GM12878 (cell line): ENCODE measurements around the gene IL16. TPM values are rescaled to one million over a fixed set of nuclear protein-coding genes. Genes with fewer than 3 reads are reported as not detected.
A peak's percentile ranks its signal among the peaks of the same experiment; 100 is the strongest.

ENCODE experiments used
- ATAC-seq: fragments of 200-7000 bp; cut with Tn5 transposase; 3 replicates; pipeline ENCODE4 v1.9.1; 2020; ENCODE audit warnings: mild to moderate bottlenecking, moderate library complexity
- BruUV-seq: library from RNA; stranded (reverse); fragments of 400-500 nt; replicated peaks from 2 replicates; lab custom pipeline; 2021; lab: Mats Ljungman, UMichigan
- CTCF ChIA-PET: fragments of 300-600 bp; sonication (Branson Sonifier 250); formaldehyde crosslinking; extraction: SDS; loops from one replicate; lab custom pipeline; 2021; ENCODE audit warnings: inconsistent platforms; lab: Yijun Ruan, JAX
- POLR2A ChIA-PET: fragments of 350-600 bp; formaldehyde crosslinking; extraction: SDS; loops from one replicate; lab custom pipeline; 2021; ENCODE audit warnings: inconsistent platforms; lab: Charles Lee
- RAD21 ChIA-PET: fragments of 300-600 bp; sonication (Branson Sonifier 250); formaldehyde crosslinking; loops from one replicate; lab custom pipeline; 2023; ENCODE audit warnings: antibody characterized with exemption; ENCODE audit not compliant: unreplicated experiment; lab: Charles Lee
- SMC1A ChIA-PET: fragments of 300-600 bp; sonication (Branson Sonifier 250); formaldehyde crosslinking; loops from one replicate; lab custom pipeline; 2023; ENCODE audit not compliant: unreplicated experiment, uncharacterized antibody; lab: Charles Lee
- DNase-seq: peaks from one replicate; pipeline ENCODE4 v3.0.0-alpha.2; 2011; ENCODE audit warnings: low read depth, low spot score
- FAIRE-seq: peaks from 3 replicates; lab custom pipeline; 2011; peaks lifted over from hg19 to GRCh38; lab: Jason Lieb, UNC
- H2AFZ ChIP-seq: 2 replicates; pipeline ENCODE4 v1.6.0; 2011; ENCODE audit warnings: low read depth, low read length, control low read depth; ENCODE audit not compliant: control insufficient read depth
- H3K27ac ChIP-seq: 2 replicates; pipeline ENCODE4 v1.5.1; 2011; ENCODE audit warnings: control low read depth; ENCODE audit not compliant: control insufficient read depth, insufficient read depth
- H3K27me3 ChIP-seq, 2 experiments: replicated peaks in 1 of 2; 2 replicates each; pipeline versions ENCODE4 v1.6.0 to v1.6.1; 2011; ENCODE audit warnings: low read length in 1 of 2; ENCODE audit not compliant: control insufficient read depth in 2 of 2, insufficient read depth in 2 of 2
- H3K36me3 ChIP-seq, 2 experiments: 2 replicates each; pipeline ENCODE4 v1.5.1; 2011; ENCODE audit warnings: low read length in 1 of 2; ENCODE audit not compliant: control insufficient read depth in 2 of 2, insufficient read depth in 2 of 2
- H3K4me1 ChIP-seq: 2 replicates; pipeline ENCODE4 v1.6.1; 2011; ENCODE audit warnings: mild to moderate bottlenecking, low read length, moderate library complexity, mixed read lengths; ENCODE audit not compliant: control insufficient read depth, insufficient read depth
- H3K4me2 ChIP-seq: 2 replicates; pipeline ENCODE4 v1.6.0; 2011; ENCODE audit warnings: control low read depth; ENCODE audit not compliant: control insufficient read depth, insufficient read depth
- H3K4me3 ChIP-seq: fragments of 200-600 bp; sonication (generic); 2 replicates; pipeline ENCODE4 v1.5.1; 2016
- H3K79me2 ChIP-seq: 2 replicates; pipeline ENCODE4 v1.6.0; 2011; ENCODE audit warnings: low read length; ENCODE audit not compliant: control insufficient read depth, insufficient read depth
- H3K9ac ChIP-seq: 2 replicates; pipeline ENCODE4 v1.8.0; 2011; ENCODE audit warnings: low read length, control low read depth, mixed read lengths; ENCODE audit not compliant: control insufficient read depth, insufficient read depth
- H3K9me3 ChIP-seq: replicated peaks from 3 replicates; pipeline ENCODE4 v1.5.1; 2011; ENCODE audit warnings: mild to moderate bottlenecking, low read length; ENCODE audit not compliant: control insufficient read depth, insufficient read depth
- H4K20me1 ChIP-seq: 2 replicates; pipeline ENCODE4 v1.6.0; 2011; ENCODE audit not compliant: control insufficient read depth, insufficient read depth
- BCLAF1 ChIP-seq: fragments of 450-650 bp; IDR thresholded peaks from 2 replicates; pipeline ENCODE4 v1.6.1; 2017; ENCODE audit warnings: antibody characterized with exemption, mild to moderate bottlenecking, moderate library complexity
- BHLHE40 ChIP-seq, 2 experiments: fragments of 450-650 bp in 1 of 2; IDR thresholded peaks; 2 replicates each; pipeline ENCODE4 v1.6.1; 2011 to 2017; ENCODE audit warnings: low read depth in 2 of 2, borderline replicate concordance in 1 of 2, improper control_type of control experiment in 1 of 2, low read length in 1 of 2, mild to moderate bottlenecking in 1 of 2
- CHD2 ChIP-seq: IDR thresholded peaks from 2 replicates; pipeline ENCODE4 v1.6.1; 2011; ENCODE audit warnings: low read depth, low read length, improper control_type of control experiment, borderline replicate concordance
- CREB1 ChIP-seq: IDR thresholded peaks from 2 replicates; pipeline ENCODE4 v1.6.1; 2012; ENCODE audit warnings: low read depth, mild to moderate bottlenecking, inconsistent platforms
- NFIC ChIP-seq: IDR thresholded peaks from 2 replicates; pipeline ENCODE4 v1.6.1; 2012; ENCODE audit warnings: low read depth, mild to moderate bottlenecking, inconsistent platforms, low read length, moderate library complexity
- SKIL ChIP-seq: fragments of 450-650 bp; IDR thresholded peaks from 2 replicates; pipeline ENCODE4 v1.6.1; 2017; ENCODE audit warnings: mild to moderate bottlenecking, low read depth, inconsistent platforms; ENCODE audit not compliant: poor library complexity, severe bottlenecking
- TBL1XR1 ChIP-seq: IDR thresholded peaks from 2 replicates; pipeline ENCODE4 v1.6.1; 2012; ENCODE audit warnings: low read depth, low read length, improper control_type of control experiment
- WGBS: methylation state at CpG from one replicate; pipeline ENCODE4 v1.1.6; 2016; ENCODE audit warnings: low lambda C conversion rate; ENCODE audit not compliant: insufficient replicate concordance, insufficient coverage; ENCODE audit errors: missing lambda C conversion rate; 5-methylcytosine and 5-hydroxymethylcytosine counted together
- in situ Hi-C: fragments of 300-500 bp; cut with MboI; formaldehyde crosslinking; loops from 9 replicates; pipeline ENCODE4 v1.14.3; 2018; ENCODE audit warnings: mixed read lengths
- intact Hi-C: fragments of 100-400 bp; cut with micrococcal nuclease; formaldehyde crosslinking; loops from one replicate; pipeline ENCODE4 v1.14.2; 2022; ENCODE audit not compliant: unreplicated experiment
- polyA plus RNA-seq, 11 experiments: library from polyadenylated mRNA; depleted of rRNA in 4 of 11; unstranded in 6 of 11; stranded (reverse) in 5 of 11; fragments of >200 nt; fragmentation: Nextera tagmentation in 4 of 11; fragmentation: Illumina TruSeq in 1 of 11; extraction: Ambion mirVana in 4 of 11; extraction: Trizol in 1 of 11; gene quantifications; 1 replicate in 1 of 11; 2 replicates in 10 of 11; pipeline versions ENCODE4 v1.2.1 to v1.2.3, GENCODE V29; 2011 to 2016; ENCODE audit warnings: inconsistent platforms in 2 of 11, missing spikeins in 2 of 11, low read depth in 1 of 11
- total RNA-seq, 4 experiments: library from RNA; depleted of rRNA in 3 of 4; stranded (reverse); fragments of >200 nt in 3 of 4; fragmentation: Illumina TruSeq in 1 of 4; extraction: Trizol in 1 of 4; gene quantifications; 2 replicates each; pipeline versions ENCODE4 v1.2.1 to v1.2.3, GENCODE V29; 2013 to 2021
- TF ChIP-seq, protein P1 (sequence below): fragments of 450-650 bp; IDR thresholded peaks from 2 replicates; pipeline ENCODE4 v1.6.1; 2017; ENCODE audit warnings: mild to moderate bottlenecking

The IL16 gene
- total and polyA plus RNA-seq, 10 of the 15 experiments (the other 5 are each of a cell fraction or from before 2014, with no cell fraction given): 21.7 to 206 (median 44.5) TPM

- peak in 1 of 2 experiments; percentile 36; a peak in 1 of 4 replicates for TF ChIP-seq BHLHE40 (IDR thresholded peaks at IDR 0.05; ENCODE audit: borderline replicate concordance in 1 of 2, low read depth in 2 of 2, low read length in 1 of 2)
Observed at GRCh38 chr15:81268881-81269601, 72.4 kb downstream of the IL16 start (continued).

GRCh38 chr15:81270188-81270587, 73.5 kb downstream of the IL16 start:
- H2AFZ ChIP-seq: no peak overlapping the region
- TF ChIP-seq, protein P1, sequence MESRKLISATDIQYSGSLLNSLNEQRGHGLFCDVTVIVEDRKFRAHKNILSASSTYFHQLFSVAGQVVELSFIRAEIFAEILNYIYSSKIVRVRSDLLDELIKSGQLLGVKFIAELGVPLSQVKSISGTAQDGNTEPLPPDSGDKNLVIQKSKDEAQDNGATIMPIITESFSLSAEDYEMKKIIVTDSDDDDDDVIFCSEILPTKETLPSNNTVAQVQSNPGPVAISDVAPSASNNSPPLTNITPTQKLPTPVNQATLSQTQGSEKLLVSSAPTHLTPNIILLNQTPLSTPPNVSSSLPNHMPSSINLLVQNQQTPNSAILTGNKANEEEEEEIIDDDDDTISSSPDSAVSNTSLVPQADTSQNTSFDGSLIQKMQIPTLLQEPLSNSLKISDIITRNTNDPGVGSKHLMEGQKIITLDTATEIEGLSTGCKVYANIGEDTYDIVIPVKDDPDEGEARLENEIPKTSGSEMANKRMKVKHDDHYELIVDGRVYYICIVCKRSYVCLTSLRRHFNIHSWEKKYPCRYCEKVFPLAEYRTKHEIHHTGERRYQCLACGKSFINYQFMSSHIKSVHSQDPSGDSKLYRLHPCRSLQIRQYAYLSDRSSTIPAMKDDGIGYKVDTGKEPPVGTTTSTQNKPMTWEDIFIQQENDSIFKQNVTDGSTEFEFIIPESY: no peak
- TF ChIP-seq BCLAF1: no peak
- TF ChIP-seq CHD2: no peak
- TF ChIP-seq CREB1: no peak
- TF ChIP-seq SKIL: no peak
- TF ChIP-seq NFIC: no peak
- no peak for TF ChIP-seq TBL1XR1
- no peaks in the 10 kb centered on the region for H3K36me3 ChIP-seq
- H3K27me3 ChIP-seq: no peaks in the 10 kb centered on the region
- RAD21 ChIA-PET: interaction anchor here (1.6 kb wide), 1 partner anchor 129 kb away, joined by 4 read pairs; no protein-coding TSS in a partner anchor
- in situ Hi-C loops (no loop called here), intact Hi-C loops (loop anchor here (10.0 kb wide), 1 partner anchor 205 kb away; no protein-coding TSS in a partner anchor)
- no peak overlapping the region for H3K9ac ChIP-seq
- H3K79me2 ChIP-seq: no peaks in the 10 kb centered on the region
- H3K4me1 ChIP-seq: peaks cover 22% of the 10 kb centered on the region
- BruUV-seq: no TSS peak
- CTCF ChIA-PET: interaction anchor here (6.8 to 9.1 kb wide), 3 partner anchors 66 to 159 kb away, joined by 142 to 438 read pairs (median 249); no protein-coding TSS in a partner anchor
- H3K4me2 ChIP-seq: no peak overlapping the region
- H3K9me3 ChIP-seq: no peaks in the 10 kb centered on the region
- POLR2A ChIA-PET: no interaction called here
- 1% methylated on average over 3 of the region's 3 CpGs for WGBS
- no peak overlapping the region for H3K4me3 ChIP-seq
- SMC1A ChIA-PET: interaction anchor here (1.9 to 4.4 kb wide), 3 partner anchors 26 to 131 kb away, joined by 4 to 17 read pairs (median 13); no protein-coding TSS in a partner anchor
- no peak overlapping the region for H3K27ac ChIP-seq
- ATAC-seq (no peak), FAIRE-seq (no peak), DNase-seq (no peak)
- H4K20me1 ChIP-seq: no peaks in the 10 kb centered on the region
